Lung (tissue), 12 donors: ENCODE data around the gene AZIN2. TPM values are rescaled to one million over a fixed set of nuclear protein-coding genes. Genes with fewer than 3 reads are reported as not detected.

ENCODE experiments used
- ATAC-seq: fragments of 200-7000 bp; cut with Tn5 transposase; one replicate; pipeline ENCODE4 v1.9.1; 2020; ENCODE audit warnings: moderate number of reproducible peaks; ENCODE audit not compliant: insufficient read depth, low FRiP score
- DNase-seq, 3 donors: peaks; one replicate each; pipeline ENCODE4 v3.0.0-alpha.2; 2013 to 2017
- H3K27ac ChIP-seq, 2 donors: one replicate each; pipeline ENCODE4 v1.5.1; 2013; ENCODE audit warnings: mild to moderate bottlenecking in 2 of 2, moderate library complexity in 2 of 2, control low read depth in 1 of 2, inconsistent platforms in 1 of 2, low read depth in 1 of 2, low read length in 1 of 2
- H3K27me3 ChIP-seq, 3 donors: one replicate each; pipeline ENCODE4 v1.5.1; 2013; ENCODE audit warnings: low read length in 2 of 3; ENCODE audit not compliant: control insufficient read depth in 3 of 3, insufficient read depth in 3 of 3
- H3K36me3 ChIP-seq, 4 donors: one replicate each; pipeline ENCODE4 v1.5.1; 2013; ENCODE audit warnings: low read length in 4 of 4, mild to moderate bottlenecking in 1 of 4, moderate library complexity in 1 of 4; ENCODE audit not compliant: control insufficient read depth in 4 of 4, insufficient read depth in 4 of 4
- H3K4me1 ChIP-seq, 5 donors: one replicate each; pipeline ENCODE4 v1.5.1; 2013; ENCODE audit warnings: low read length in 5 of 5, mild to moderate bottlenecking in 2 of 5, moderate library complexity in 1 of 5; ENCODE audit not compliant: control insufficient read depth in 5 of 5, insufficient read depth in 5 of 5
- H3K4me3 ChIP-seq: one replicate; pipeline ENCODE4 v1.5.1; 2013; ENCODE audit warnings: mild to moderate bottlenecking, control low read depth, moderate library complexity
- H3K9ac ChIP-seq, 2 donors: one replicate each; pipeline ENCODE4 v1.5.1; 2013; ENCODE audit warnings: low read length in 2 of 2, control low read depth in 1 of 2; ENCODE audit not compliant: insufficient read depth in 1 of 2
- H3K9me3 ChIP-seq, 4 donors: one replicate each; pipeline ENCODE4 v1.5.1; 2013; ENCODE audit warnings: low read length in 3 of 4, mild to moderate bottlenecking in 1 of 4, moderate library complexity in 1 of 4; ENCODE audit not compliant: control insufficient read depth in 4 of 4, insufficient read depth in 3 of 4
- WGBS, 2 donors: extraction: QIAGEN DNeasy Blood & Tissue Kit; methylation state at CpG; one replicate each; pipeline ENCODE4 v1.1.7; 2013; 5-methylcytosine and 5-hydroxymethylcytosine counted together
- polyA plus RNA-seq, 2 donors: library from polyadenylated mRNA; stranded (reverse); fragments of 200-250 nt; gene quantifications; one replicate each; pipeline ENCODE4 v1.2.1, GENCODE V29; 2013
- total RNA-seq, 2 donors: library from RNA; depleted of rRNA in 1 of 2; stranded (reverse); fragments of >200 nt in 1 of 2; gene quantifications; one replicate each; pipeline ENCODE4 v1.2.1, GENCODE V29; 2014 to 2021
- TF ChIP-seq, protein P1 (sequence below): IDR thresholded peaks from 2 replicates; pipeline ENCODE4 v1.5.1; 2012; ENCODE audit warnings: mild to moderate bottlenecking; ENCODE audit errors: control extremely low read depth, extremely low read depth
- donor health status: control.
- donor health status: control.
- donor health status: Bipolar disorder and iron deficiency.
- donor health status: healthy.
- donor health status: DM: yes; HTN: yes; CAD: no.

AZIN2 gene
- total and polyA plus RNA-seq, 4 donors = 1.2 to 12.8 (median 3.9) TPM

DNA sequence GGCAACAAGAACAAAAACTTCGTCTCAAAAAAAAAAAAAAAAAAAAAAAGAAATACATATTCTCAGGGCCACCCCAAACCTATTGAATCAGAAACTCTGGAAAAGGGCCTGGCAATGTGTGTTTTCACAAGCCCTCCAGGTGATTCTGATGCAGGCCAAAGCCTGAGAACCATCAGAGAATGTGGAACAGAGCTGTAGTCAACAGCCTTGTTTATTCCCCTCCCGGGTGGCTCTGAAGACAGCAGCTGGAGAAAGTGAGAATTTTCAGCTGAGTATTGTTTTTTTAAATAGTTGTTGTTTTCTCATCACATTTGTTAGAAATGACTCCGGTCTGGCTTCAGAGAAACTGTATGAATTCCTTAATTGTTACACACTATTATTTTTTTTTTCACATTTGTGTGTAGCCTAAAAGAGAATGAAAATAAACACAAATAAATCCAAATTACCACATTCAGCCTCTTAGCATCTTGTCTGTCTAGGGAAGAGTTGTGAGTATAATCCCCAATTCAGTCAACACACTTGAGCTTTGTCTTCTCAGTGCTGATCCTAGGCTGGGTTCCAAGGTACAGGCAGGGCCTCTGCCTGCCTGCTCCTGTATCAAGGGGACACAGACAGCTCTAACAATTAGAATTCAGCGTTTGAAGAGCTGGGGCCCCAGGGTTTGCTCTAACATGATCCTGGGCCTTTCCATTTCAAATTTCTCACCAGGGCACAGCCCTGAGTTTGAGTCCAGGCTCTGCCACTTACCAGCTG, 6.6 kb upstream of the AZIN2 start:
- WGBS, 2 donors = 63 to 93% methylated on average over 4 of the region's 4 CpGs
- no peak for ATAC-seq
- TF ChIP-seq, protein P1, sequence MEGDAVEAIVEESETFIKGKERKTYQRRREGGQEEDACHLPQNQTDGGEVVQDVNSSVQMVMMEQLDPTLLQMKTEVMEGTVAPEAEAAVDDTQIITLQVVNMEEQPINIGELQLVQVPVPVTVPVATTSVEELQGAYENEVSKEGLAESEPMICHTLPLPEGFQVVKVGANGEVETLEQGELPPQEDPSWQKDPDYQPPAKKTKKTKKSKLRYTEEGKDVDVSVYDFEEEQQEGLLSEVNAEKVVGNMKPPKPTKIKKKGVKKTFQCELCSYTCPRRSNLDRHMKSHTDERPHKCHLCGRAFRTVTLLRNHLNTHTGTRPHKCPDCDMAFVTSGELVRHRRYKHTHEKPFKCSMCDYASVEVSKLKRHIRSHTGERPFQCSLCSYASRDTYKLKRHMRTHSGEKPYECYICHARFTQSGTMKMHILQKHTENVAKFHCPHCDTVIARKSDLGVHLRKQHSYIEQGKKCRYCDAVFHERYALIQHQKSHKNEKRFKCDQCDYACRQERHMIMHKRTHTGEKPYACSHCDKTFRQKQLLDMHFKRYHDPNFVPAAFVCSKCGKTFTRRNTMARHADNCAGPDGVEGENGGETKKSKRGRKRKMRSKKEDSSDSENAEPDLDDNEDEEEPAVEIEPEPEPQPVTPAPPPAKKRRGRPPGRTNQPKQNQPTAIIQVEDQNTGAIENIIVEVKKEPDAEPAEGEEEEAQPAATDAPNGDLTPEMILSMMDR = no peak

DNA sequence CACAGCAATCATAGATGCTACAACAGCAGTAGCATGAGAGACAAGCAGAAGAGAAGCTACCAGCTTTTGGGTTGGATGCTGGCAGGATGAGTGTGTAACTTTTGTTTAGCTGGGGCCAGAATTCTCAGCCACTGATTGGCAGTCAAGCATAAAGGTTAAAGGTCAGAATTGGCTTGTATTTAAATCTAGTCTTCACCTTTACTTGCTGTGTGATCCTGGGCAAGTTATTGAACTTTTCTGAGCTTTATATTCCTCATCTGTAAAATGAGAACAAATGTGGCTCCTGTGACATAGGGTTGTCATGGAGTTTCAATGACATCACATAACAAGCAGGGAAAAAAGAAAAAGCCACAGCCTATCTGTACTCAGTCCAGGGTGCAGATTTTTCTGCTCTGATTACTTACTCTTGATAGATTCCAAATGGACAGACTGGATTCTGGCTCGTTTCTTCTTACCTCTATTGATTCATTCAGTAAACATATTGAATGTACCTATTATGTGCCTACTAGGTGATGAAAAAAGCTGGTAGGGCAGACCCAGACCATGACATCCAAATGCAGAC, 2.8 kb upstream of the AZIN2 start:
- H3K9me3 ChIP-seq = no peaks in the 10 kb centered on the region
- peak in 2 of 3 donors; percentile 27 to 33 for DNase-seq
- no peaks in the 10 kb centered on the region for H3K36me3 ChIP-seq
- no peak overlapping the region for H3K27ac ChIP-seq
- 53 to 76% methylated on average over 1 of the region's 1 CpG for WGBS, 2 donors
- peaks cover 0 to 16% (median 5%) of the 10 kb centered on the region in 5 donors for H3K4me1 ChIP-seq
- no peak overlapping the region for H3K4me3 ChIP-seq
- H3K27me3 ChIP-seq = no peaks in the 10 kb centered on the region
- no peak overlapping the region for H3K9ac ChIP-seq
- TF ChIP-seq, protein P1 = no peak
- ATAC-seq = no peak

More for the DNA sequence above, 6.6 kb upstream of the AZIN2 start:
- H3K4me3 ChIP-seq = no peak overlapping the region
- H3K9ac ChIP-seq = no peak overlapping the region
- DNase-seq = no peak
- no peaks in the 10 kb centered on the region for H3K36me3 ChIP-seq
- no peaks in the 10 kb centered on the region for H3K4me1 ChIP-seq
- H3K9me3 ChIP-seq = no peaks in the 10 kb centered on the region
- H3K27me3 ChIP-seq = no peaks in the 10 kb centered on the region
- no peak overlapping the region for H3K27ac ChIP-seq

DNA sequence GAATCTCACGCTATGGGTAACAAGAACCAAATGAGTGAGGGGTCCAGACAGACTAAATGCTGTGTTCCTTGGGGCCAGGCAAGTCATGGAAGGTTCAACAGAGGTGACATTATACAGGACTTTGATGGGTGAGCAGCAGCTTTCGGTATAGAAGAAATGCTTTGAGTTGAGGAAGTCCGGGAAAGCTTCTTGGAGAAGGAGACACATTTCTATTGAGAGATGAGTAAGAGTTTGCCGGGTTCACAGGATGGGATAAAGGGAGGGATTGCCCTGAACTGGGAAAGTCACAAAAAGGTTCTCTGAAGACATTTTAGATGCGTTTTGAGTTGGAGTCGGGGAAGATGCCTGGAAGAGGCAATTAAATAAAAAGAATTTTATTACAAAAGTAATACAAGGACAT, 580 bp upstream of the AZIN2 start:
- DNase-seq (no peak), ATAC-seq (no peak)
- Histone ChIP-seq H3K4me1 (peaks cover 0 to 16% (median 5%) of the 10 kb centered on the region in 5 donors), H3K9ac (peak overlapping the region in 1 of 2 donors; percentile 83), H3K27ac (no peak overlapping the region), H3K27me3 (no peaks in the 10 kb centered on the region), H3K36me3 (no peaks in the 10 kb centered on the region), H3K4me3 (peak overlapping the region; percentile 39), H3K9me3 (no peaks in the 10 kb centered on the region)
- WGBS, 2 donors = 55 to 64% methylated on average over 6 of the region's 6 CpGs
- TF ChIP-seq, protein P1 = no peak
